ENCODE measurements around the gene P2RY8.

GRCh38 chrX:1421433-1422134, 115.4 kb downstream of the P2RY8 start:
- TF ChIP-seq, protein P1, sequence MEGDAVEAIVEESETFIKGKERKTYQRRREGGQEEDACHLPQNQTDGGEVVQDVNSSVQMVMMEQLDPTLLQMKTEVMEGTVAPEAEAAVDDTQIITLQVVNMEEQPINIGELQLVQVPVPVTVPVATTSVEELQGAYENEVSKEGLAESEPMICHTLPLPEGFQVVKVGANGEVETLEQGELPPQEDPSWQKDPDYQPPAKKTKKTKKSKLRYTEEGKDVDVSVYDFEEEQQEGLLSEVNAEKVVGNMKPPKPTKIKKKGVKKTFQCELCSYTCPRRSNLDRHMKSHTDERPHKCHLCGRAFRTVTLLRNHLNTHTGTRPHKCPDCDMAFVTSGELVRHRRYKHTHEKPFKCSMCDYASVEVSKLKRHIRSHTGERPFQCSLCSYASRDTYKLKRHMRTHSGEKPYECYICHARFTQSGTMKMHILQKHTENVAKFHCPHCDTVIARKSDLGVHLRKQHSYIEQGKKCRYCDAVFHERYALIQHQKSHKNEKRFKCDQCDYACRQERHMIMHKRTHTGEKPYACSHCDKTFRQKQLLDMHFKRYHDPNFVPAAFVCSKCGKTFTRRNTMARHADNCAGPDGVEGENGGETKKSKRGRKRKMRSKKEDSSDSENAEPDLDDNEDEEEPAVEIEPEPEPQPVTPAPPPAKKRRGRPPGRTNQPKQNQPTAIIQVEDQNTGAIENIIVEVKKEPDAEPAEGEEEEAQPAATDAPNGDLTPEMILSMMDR (IDR thresholded peaks at IDR 0.05), result no peak
- no peak for TF ChIP-seq EZH2 (IDR thresholded peaks at IDR 0.05)

All from neural progenitor cell (in vitro differentiated cells).